GM12878 (cell line): Measurements from ENCODE around the gene CHD1L. TPM values are rescaled to one million over a fixed set of nuclear protein-coding genes. Genes with fewer than 3 reads are reported as not detected.

ENCODE experiments used
- ATAC-seq: fragments of 200-7000 bp; cut with Tn5 transposase; 3 replicates; pipeline ENCODE4 v1.9.1; 2020; ENCODE audit warnings: mild to moderate bottlenecking, moderate library complexity
- BruUV-seq: library from RNA; stranded (reverse); fragments of 400-500 nt; replicated peaks from 2 replicates; lab custom pipeline; 2021; lab: Mats Ljungman, UMichigan
- CTCF ChIA-PET: fragments of 300-600 bp; sonication (Branson Sonifier 250); formaldehyde crosslinking; extraction: SDS; loops from one replicate; lab custom pipeline; 2021; ENCODE audit warnings: inconsistent platforms; lab: Yijun Ruan, JAX
- POLR2A ChIA-PET: fragments of 350-600 bp; formaldehyde crosslinking; extraction: SDS; loops from one replicate; lab custom pipeline; 2021; ENCODE audit warnings: inconsistent platforms; lab: Charles Lee
- RAD21 ChIA-PET: fragments of 300-600 bp; sonication (Branson Sonifier 250); formaldehyde crosslinking; loops from one replicate; lab custom pipeline; 2023; ENCODE audit warnings: antibody characterized with exemption; ENCODE audit not compliant: unreplicated experiment; lab: Charles Lee
- SMC1A ChIA-PET: fragments of 300-600 bp; sonication (Branson Sonifier 250); formaldehyde crosslinking; loops from one replicate; lab custom pipeline; 2023; ENCODE audit not compliant: unreplicated experiment, uncharacterized antibody; lab: Charles Lee
- DNase-seq: peaks from one replicate; pipeline ENCODE4 v3.0.0-alpha.2; 2011; ENCODE audit warnings: low read depth, low spot score
- FAIRE-seq: peaks from 3 replicates; lab custom pipeline; 2011; peaks lifted over from hg19 to GRCh38; lab: Jason Lieb, UNC
- H2AFZ ChIP-seq: 2 replicates; pipeline ENCODE4 v1.6.0; 2011; ENCODE audit warnings: low read depth, low read length, control low read depth; ENCODE audit not compliant: control insufficient read depth
- H3K27ac ChIP-seq: 2 replicates; pipeline ENCODE4 v1.5.1; 2011; ENCODE audit warnings: control low read depth; ENCODE audit not compliant: control insufficient read depth, insufficient read depth
- H3K27me3 ChIP-seq, 2 experiments: replicated peaks in 1 of 2; 2 replicates each; pipeline versions ENCODE4 v1.6.0 to v1.6.1; 2011; ENCODE audit warnings: low read length in 1 of 2; ENCODE audit not compliant: control insufficient read depth in 2 of 2, insufficient read depth in 2 of 2
- H3K36me3 ChIP-seq, 2 experiments: 2 replicates each; pipeline ENCODE4 v1.5.1; 2011; ENCODE audit warnings: low read length in 1 of 2; ENCODE audit not compliant: control insufficient read depth in 2 of 2, insufficient read depth in 2 of 2
- H3K4me1 ChIP-seq: 2 replicates; pipeline ENCODE4 v1.6.1; 2011; ENCODE audit warnings: mild to moderate bottlenecking, low read length, moderate library complexity, mixed read lengths; ENCODE audit not compliant: control insufficient read depth, insufficient read depth
- H3K4me2 ChIP-seq: 2 replicates; pipeline ENCODE4 v1.6.0; 2011; ENCODE audit warnings: control low read depth; ENCODE audit not compliant: control insufficient read depth, insufficient read depth
- H3K4me3 ChIP-seq: fragments of 200-600 bp; sonication (generic); 2 replicates; pipeline ENCODE4 v1.5.1; 2016
- H3K79me2 ChIP-seq: 2 replicates; pipeline ENCODE4 v1.6.0; 2011; ENCODE audit warnings: low read length; ENCODE audit not compliant: control insufficient read depth, insufficient read depth
- H3K9ac ChIP-seq: 2 replicates; pipeline ENCODE4 v1.8.0; 2011; ENCODE audit warnings: low read length, control low read depth, mixed read lengths; ENCODE audit not compliant: control insufficient read depth, insufficient read depth
- H3K9me3 ChIP-seq: replicated peaks from 3 replicates; pipeline ENCODE4 v1.5.1; 2011; ENCODE audit warnings: mild to moderate bottlenecking, low read length; ENCODE audit not compliant: control insufficient read depth, insufficient read depth
- H4K20me1 ChIP-seq: 2 replicates; pipeline ENCODE4 v1.6.0; 2011; ENCODE audit not compliant: control insufficient read depth, insufficient read depth
- BHLHE40 ChIP-seq, 2 experiments: fragments of 450-650 bp in 1 of 2; IDR thresholded peaks; 2 replicates each; pipeline ENCODE4 v1.6.1; 2011 to 2017; ENCODE audit warnings: low read depth in 2 of 2, borderline replicate concordance in 1 of 2, improper control_type of control experiment in 1 of 2, low read length in 1 of 2, mild to moderate bottlenecking in 1 of 2
- E2F8 ChIP-seq: fragments of 450-650 bp; IDR thresholded peaks from 2 replicates; pipeline ENCODE4 v1.6.1; 2018; ENCODE audit warnings: mild to moderate bottlenecking, low read depth, moderate library complexity; ENCODE audit not compliant: partially characterized antibody
- IRF4 ChIP-seq: IDR thresholded peaks from 2 replicates; pipeline ENCODE4 v1.6.1; 2011; ENCODE audit warnings: low read depth, low read length
- MXI1 ChIP-seq: fragments of 150-350 bp; IDR thresholded peaks from 2 replicates; pipeline ENCODE4 v1.6.1; 2011; ENCODE audit warnings: low read depth, mild to moderate bottlenecking, inconsistent platforms, low read length, improper control_type of control experiment
- NFXL1 ChIP-seq: fragments of 450-650 bp; IDR thresholded peaks from 2 replicates; pipeline ENCODE4 v1.6.1; 2017; ENCODE audit warnings: antibody characterized with exemption, mild to moderate bottlenecking, borderline replicate concordance
- STAT1 ChIP-seq: fragments of 450-650 bp; conservative IDR thresholded peaks from 2 replicates; pipeline ENCODE4 v1.6.1; 2014; ENCODE audit warnings: antibody characterized with exemption, mild to moderate bottlenecking
- WGBS: methylation state at CpG from one replicate; pipeline ENCODE4 v1.1.6; 2016; ENCODE audit warnings: low lambda C conversion rate; ENCODE audit not compliant: insufficient replicate concordance, insufficient coverage; ENCODE audit errors: missing lambda C conversion rate; 5-methylcytosine and 5-hydroxymethylcytosine counted together
- in situ Hi-C: fragments of 300-500 bp; cut with MboI; formaldehyde crosslinking; loops from 9 replicates; pipeline ENCODE4 v1.14.3; 2018; ENCODE audit warnings: mixed read lengths
- intact Hi-C: fragments of 100-400 bp; cut with micrococcal nuclease; formaldehyde crosslinking; loops from one replicate; pipeline ENCODE4 v1.14.2; 2022; ENCODE audit not compliant: unreplicated experiment
- polyA plus RNA-seq, 11 experiments: library from polyadenylated mRNA; depleted of rRNA in 4 of 11; unstranded in 6 of 11; stranded (reverse) in 5 of 11; fragments of >200 nt; fragmentation: Nextera tagmentation in 4 of 11; fragmentation: Illumina TruSeq in 1 of 11; extraction: Ambion mirVana in 4 of 11; extraction: Trizol in 1 of 11; gene quantifications; 1 replicate in 1 of 11; 2 replicates in 10 of 11; pipeline versions ENCODE4 v1.2.1 to v1.2.3, GENCODE V29; 2011 to 2016; ENCODE audit warnings: inconsistent platforms in 2 of 11, missing spikeins in 2 of 11, low read depth in 1 of 11
- total RNA-seq, 4 experiments: library from RNA; depleted of rRNA in 3 of 4; stranded (reverse); fragments of >200 nt in 3 of 4; fragmentation: Illumina TruSeq in 1 of 4; extraction: Trizol in 1 of 4; gene quantifications; 2 replicates each; pipeline versions ENCODE4 v1.2.1 to v1.2.3, GENCODE V29; 2013 to 2021
- TF ChIP-seq, protein P1 (sequence below): fragments of 450-650 bp; IDR thresholded peaks from 2 replicates; pipeline ENCODE4 v1.6.1; 2014; ENCODE audit warnings: mild to moderate bottlenecking
- TF ChIP-seq, protein P2 (sequence below): fragments of 450-650 bp; IDR thresholded peaks from 2 replicates; pipeline ENCODE4 v1.6.1; 2017; ENCODE audit warnings: mild to moderate bottlenecking, low read depth, inconsistent platforms; ENCODE audit not compliant: poor library complexity, severe bottlenecking

The CHD1L gene
- total and polyA plus RNA-seq, 10 of the 15 experiments (the other 5 are each of a cell fraction or from before 2014, with no cell fraction given): 21.2 to 54.2 (median 44.5) TPM

DNA sequence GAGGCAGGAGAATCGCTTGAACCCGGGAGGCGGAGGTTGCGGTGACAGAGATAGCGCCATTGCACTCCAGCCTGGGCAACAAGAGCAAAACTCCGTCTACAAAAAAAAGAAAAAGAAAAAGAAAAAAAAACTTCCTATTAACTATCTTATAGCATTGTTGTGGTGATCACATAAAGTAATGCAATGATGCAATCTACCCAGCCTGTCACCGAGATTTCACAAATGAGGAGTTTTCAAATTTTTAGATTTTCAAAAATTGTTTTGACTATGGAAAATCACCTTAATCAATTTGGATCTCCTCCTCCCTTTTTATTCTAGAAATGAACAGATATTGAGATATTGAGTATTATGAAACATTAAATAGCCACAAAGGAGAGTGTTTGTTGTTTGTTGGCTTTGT lies 25.3 kb upstream of the CHD1L start:
- no peak overlapping the region for H3K9ac ChIP-seq
- no peak overlapping the region for H3K27ac ChIP-seq
- ChIA-PET CTCF (no interaction called here), RAD21 (no interaction called here), SMC1A (no interaction called here), POLR2A (no interaction called here)
- no peaks in the 10 kb centered on the region for H3K79me2 ChIP-seq
- no peak overlapping the region for H3K4me2 ChIP-seq
- 85% methylated on average over 7 of the region's 7 CpGs for WGBS
- no peak overlapping the region for H2AFZ ChIP-seq
- TF ChIP-seq BHLHE40 (IDR thresholded peaks at IDR 0.05; ENCODE audit: borderline replicate concordance in 1 of 2, low read depth in 2 of 2, low read length in 1 of 2): no peak
- H3K36me3 ChIP-seq: no peaks in the 10 kb centered on the region
- in situ Hi-C loops (no loop called here), intact Hi-C loops (no loop called here)
- H4K20me1 ChIP-seq: no peaks in the 10 kb centered on the region
- BruUV-seq: no TSS peak
- H3K9me3 ChIP-seq: no peaks in the 10 kb centered on the region
- no peak for FAIRE-seq
- H3K27me3 ChIP-seq: no peaks in the 10 kb centered on the region
- no peak for ATAC-seq
- no peaks in the 10 kb centered on the region for H3K4me1 ChIP-seq
- H3K4me3 ChIP-seq: no peak overlapping the region
- no peak for DNase-seq

DNA sequence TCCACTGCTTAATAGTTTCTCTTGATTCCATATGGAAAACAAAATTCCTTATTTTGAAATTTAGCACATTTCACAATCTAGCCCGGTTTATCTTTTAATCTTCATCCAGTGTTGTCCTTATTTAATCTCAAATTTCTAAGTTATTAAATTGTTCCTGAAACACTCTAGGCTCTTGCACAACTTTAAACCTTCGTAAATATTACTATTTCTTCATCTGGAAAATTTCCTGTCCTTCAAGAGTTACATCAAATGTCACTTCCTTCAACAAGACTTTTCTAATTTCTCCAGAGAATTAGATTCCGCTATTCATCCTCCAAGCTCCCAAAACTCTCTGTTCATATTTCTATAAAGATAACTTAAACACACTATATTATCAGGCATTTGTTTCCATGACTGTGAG lies 23.9 kb upstream of the CHD1L start:
- Histone ChIP-seq H3K4me2 (no peak overlapping the region), H3K27ac (no peak overlapping the region), H3K36me3 (no peaks in the 10 kb centered on the region), H3K79me2 (no peaks in the 10 kb centered on the region), H4K20me1 (no peaks in the 10 kb centered on the region), H3K4me3 (no peak overlapping the region), H3K4me1 (no peaks in the 10 kb centered on the region), H3K9me3 (no peaks in the 10 kb centered on the region), H3K9ac (no peak overlapping the region), H2AFZ (no peak overlapping the region), H3K27me3 (peaks cover 0 to 2% of the 10 kb centered on the region in 2 experiments; a peak in 1 of 4 replicates)
- in situ Hi-C loops (no loop called here), intact Hi-C loops (no loop called here)
- ChIA-PET CTCF (no interaction called here), RAD21 (no interaction called here), SMC1A (no interaction called here), POLR2A (no interaction called here)
- DNase-seq: no peak
- WGBS: 31% methylated on average over 3 of the region's 3 CpGs
- FAIRE-seq: no peak
- TF ChIP-seq IRF4: no peak
- TF ChIP-seq, protein P1, sequence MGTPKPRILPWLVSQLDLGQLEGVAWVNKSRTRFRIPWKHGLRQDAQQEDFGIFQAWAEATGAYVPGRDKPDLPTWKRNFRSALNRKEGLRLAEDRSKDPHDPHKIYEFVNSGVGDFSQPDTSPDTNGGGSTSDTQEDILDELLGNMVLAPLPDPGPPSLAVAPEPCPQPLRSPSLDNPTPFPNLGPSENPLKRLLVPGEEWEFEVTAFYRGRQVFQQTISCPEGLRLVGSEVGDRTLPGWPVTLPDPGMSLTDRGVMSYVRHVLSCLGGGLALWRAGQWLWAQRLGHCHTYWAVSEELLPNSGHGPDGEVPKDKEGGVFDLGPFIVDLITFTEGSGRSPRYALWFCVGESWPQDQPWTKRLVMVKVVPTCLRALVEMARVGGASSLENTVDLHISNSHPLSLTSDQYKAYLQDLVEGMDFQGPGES: no peak
- TF ChIP-seq, protein P2, sequence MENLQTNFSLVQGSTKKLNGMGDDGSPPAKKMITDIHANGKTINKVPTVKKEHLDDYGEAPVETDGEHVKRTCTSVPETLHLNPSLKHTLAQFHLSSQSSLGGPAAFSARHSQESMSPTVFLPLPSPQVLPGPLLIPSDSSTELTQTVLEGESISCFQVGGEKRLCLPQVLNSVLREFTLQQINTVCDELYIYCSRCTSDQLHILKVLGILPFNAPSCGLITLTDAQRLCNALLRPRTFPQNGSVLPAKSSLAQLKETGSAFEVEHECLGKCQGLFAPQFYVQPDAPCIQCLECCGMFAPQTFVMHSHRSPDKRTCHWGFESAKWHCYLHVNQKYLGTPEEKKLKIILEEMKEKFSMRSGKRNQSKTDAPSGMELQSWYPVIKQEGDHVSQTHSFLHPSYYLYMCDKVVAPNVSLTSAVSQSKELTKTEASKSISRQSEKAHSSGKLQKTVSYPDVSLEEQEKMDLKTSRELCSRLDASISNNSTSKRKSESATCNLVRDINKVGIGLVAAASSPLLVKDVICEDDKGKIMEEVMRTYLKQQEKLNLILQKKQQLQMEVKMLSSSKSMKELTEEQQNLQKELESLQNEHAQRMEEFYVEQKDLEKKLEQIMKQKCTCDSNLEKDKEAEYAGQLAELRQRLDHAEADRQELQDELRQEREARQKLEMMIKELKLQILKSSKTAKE: no peak
- no peak for TF ChIP-seq NFXL1
- TF ChIP-seq MXI1: no peak
- no peak for TF ChIP-seq E2F8
- no peak for TF ChIP-seq STAT1
- no peak for ATAC-seq
- BruUV-seq: no TSS peak
